K562 (cell line): ENCODE data around the gene KIF5A. TPM values are rescaled to one million over a fixed set of nuclear protein-coding genes. Genes with fewer than 3 reads are reported as not detected.

Experiments used
- AFF4 ChIP-seq: sonication (generic); formaldehyde crosslinking; IDR thresholded peaks from 2 replicates; pipeline ENCODE4 v1.8.0; 2023; ENCODE audit warnings: mild to moderate bottlenecking, missing genetic modification reagents
- ARID3A ChIP-seq: IDR thresholded peaks from 2 replicates; pipeline ENCODE4 v1.6.1; 2012; ENCODE audit warnings: low read depth, low read length, improper control_type of control experiment, borderline replicate concordance
- CHAMP1 ChIP-seq: fragments of 450-650 bp; IDR thresholded peaks from 2 replicates; pipeline ENCODE4 v1.6.1; 2016; ENCODE audit warnings: mild to moderate bottlenecking
- FOS ChIP-seq: IDR thresholded peaks from 3 replicates; pipeline ENCODE4 v1.6.1; 2011; ENCODE audit not compliant: insufficient read length; ENCODE audit errors: extremely low read depth
- FOXK1 ChIP-seq: sonication (generic); formaldehyde crosslinking; IDR thresholded peaks from 2 replicates; pipeline ENCODE4 v1.8.0; 2022; ENCODE audit warnings: missing genetic modification reagents, mild to moderate bottlenecking, borderline replicate concordance
- GABPB1 ChIP-seq: sonication (generic); formaldehyde crosslinking; IDR thresholded peaks from 2 replicates; pipeline ENCODE4 v1.8.0; 2022; ENCODE audit warnings: mild to moderate bottlenecking, missing genetic modification reagents
- HNRNPK ChIP-seq: fragments of 200-400 bp; formaldehyde crosslinking; IDR thresholded peaks from one replicate; pipeline ENCODE4 v1.6.1; 2018; ENCODE audit warnings: mild to moderate bottlenecking, low read depth, low read length; ENCODE audit not compliant: poor library complexity, severe bottlenecking
- HOXB6 ChIP-seq: fragments of 250-450 bp; sonication (Bioruptor Pico); IDR thresholded peaks from 2 replicates; pipeline ENCODE4 v1.5.1; 2022; ENCODE audit warnings: mild to moderate bottlenecking, borderline replicate concordance
- LEF1 ChIP-seq: fragments of 450-650 bp; IDR thresholded peaks from 2 replicates; pipeline ENCODE4 v1.6.1; 2016; ENCODE audit warnings: mild to moderate bottlenecking
- NCOA2 ChIP-seq, 2 experiments: fragments of 450-650 bp; IDR thresholded peaks; 2 replicates each; pipeline ENCODE4 v1.6.1; 2018; ENCODE audit warnings: mild to moderate bottlenecking in 2 of 2, moderate library complexity in 1 of 2; ENCODE audit not compliant: partially characterized antibody in 2 of 2
- PKNOX1 ChIP-seq: fragments of 450-650 bp; IDR thresholded peaks from 2 replicates; pipeline ENCODE4 v1.6.1; 2016
- SAFB2 ChIP-seq: fragments of 200-400 bp; formaldehyde crosslinking; IDR thresholded peaks from 2 replicates; pipeline ENCODE4 v1.6.1; 2018; ENCODE audit warnings: borderline replicate concordance, low read length, low read depth, moderate library complexity; ENCODE audit not compliant: severe bottlenecking
- SIN3B ChIP-seq: fragments of 450-650 bp; IDR thresholded peaks from 2 replicates; pipeline ENCODE4 v1.6.1; 2017; ENCODE audit warnings: low read depth, mild to moderate bottlenecking, moderate library complexity
- SP2 ChIP-seq: IDR thresholded peaks from 2 replicates; pipeline ENCODE4 v1.6.1; 2011; ENCODE audit warnings: mild to moderate bottlenecking, low read depth, low read length, moderate library complexity; ENCODE audit not compliant: poor library complexity, severe bottlenecking; ENCODE audit errors: extremely low read depth
- TCF15 ChIP-seq: fragments of 250-450 bp; sonication (Bioruptor Pico); IDR thresholded peaks from 2 replicates; pipeline ENCODE4 v1.8.0; 2022; ENCODE audit warnings: moderate library complexity, mild to moderate bottlenecking, inconsistent platforms
- TCF3 ChIP-seq: sonication (generic); formaldehyde crosslinking; IDR thresholded peaks from 2 replicates; pipeline ENCODE4 v1.4.0; 2020; ENCODE audit warnings: mild to moderate bottlenecking, missing genetic modification reagents
- TEAD4 ChIP-seq, 2 experiments: sonication (generic) in 1 of 2; formaldehyde crosslinking in 1 of 2; IDR thresholded peaks; 2 replicates each; pipeline versions ENCODE4 v1.6.1 to v1.8.0; 2012 to 2022; ENCODE audit warnings: borderline replicate concordance in 1 of 2, inconsistent platforms in 1 of 2, low read length in 1 of 2, mild to moderate bottlenecking in 1 of 2, missing genetic modification reagents in 1 of 2
- ZNF184 ChIP-seq: sonication (generic); formaldehyde crosslinking; IDR thresholded peaks from 2 replicates; pipeline ENCODE4 v1.5.0; 2020; ENCODE audit warnings: missing genetic modification reagents
- ZNF212 ChIP-seq: fragments of 450-650 bp; formaldehyde crosslinking; IDR thresholded peaks from 2 replicates; pipeline ENCODE4 v1.4.0; 2020; ENCODE audit warnings: mild to moderate bottlenecking
- polyA plus RNA-seq, 8 experiments: library from polyadenylated mRNA; depleted of rRNA in 4 of 8; stranded (reverse) in 5 of 8; unstranded in 3 of 8; fragments of >200 nt; fragmentation: Nextera tagmentation in 2 of 8; fragmentation: Illumina TruSeq in 1 of 8; extraction: Ambion mirVana in 2 of 8; extraction: Trizol in 1 of 8; gene quantifications; 2 replicates each; pipeline versions ENCODE4 v1.2.1 to v1.2.3, GENCODE V29; 2011 to 2014; ENCODE audit warnings: inconsistent platforms in 1 of 8, missing spikeins in 1 of 8
- total RNA-seq, 7 experiments: library from RNA; depleted of rRNA in 6 of 7; stranded (reverse); fragments of >200 nt in 6 of 7; fragmentation: Illumina TruSeq in 2 of 7; extraction: Trizol in 2 of 7; gene quantifications; 2 replicates each; pipeline versions ENCODE4 v1.2.1 to v1.2.3, GENCODE V29; 2011 to 2021; ENCODE audit warnings: low replicate concordance in 1 of 7

KIF5A gene
- total and polyA plus RNA-seq, 9 of the 15 experiments (the other 6 are each of a cell fraction or from before 2014, with no cell fraction given) = 3.4 to 17.7 (median 8.0) TPM

GRCh38 chr12:57515408-57515933 is 34.4 kb upstream of the KIF5A start (continued):
- no peak for TF ChIP-seq CHAMP1
- TF ChIP-seq HOXB6 (CRISPR knock-in tag) = no peak
- TF ChIP-seq HNRNPK = no peak
- TF ChIP-seq FOXK1 (CRISPR knock-in tag) = no peak
- TF ChIP-seq NCOA2 (IDR thresholded peaks at IDR 0.05; ENCODE audit: partially characterized antibody in 2 of 2) = no peak
- TF ChIP-seq SP2 = no peak
- no peak for TF ChIP-seq TEAD4 (IDR thresholded peaks at IDR 0.05; ENCODE audit: low read length)
- TF ChIP-seq TEAD4 (CRISPR knock-in tag; IDR thresholded peaks at IDR 0.05; ENCODE audit: borderline replicate concordance) = no peak
- TF ChIP-seq ZNF184 (CRISPR knock-in tag) = no peak
- no peak for TF ChIP-seq TCF15 (CRISPR knock-in tag)
- TF ChIP-seq PKNOX1 = no peak
- TF ChIP-seq ZNF212 (CRISPR knock-in tag) = no peak
- TF ChIP-seq ARID3A = no peak
- TF ChIP-seq SAFB2 = no peak
- TF ChIP-seq SIN3B = no peak
- TF ChIP-seq LEF1 = no peak
- TF ChIP-seq AFF4 (CRISPR knock-in tag) = no peak
- no peak for TF ChIP-seq FOS
- no peak for TF ChIP-seq GABPB1
- TF ChIP-seq TCF3 (CRISPR knock-in tag) = no peak
